IMR-90 (cell line): Measurements from ENCODE around the gene UBE2E2. TPM values are rescaled to one million over a fixed set of nuclear protein-coding genes. Genes with fewer than 3 reads are reported as not detected.

Experiments
- ATAC-seq: fragments of 200-7000 bp; cut with Tn5 transposase; 2 replicates; pipeline ENCODE4 v1.9.1; 2020; ENCODE audit warnings: low read depth, mild to moderate bottlenecking, moderate library complexity
- BruUV-seq: library from RNA; stranded (reverse); fragments of 400-500 nt; replicated peaks from 2 replicates; lab custom pipeline; 2021; lab: Mats Ljungman, UMichigan
- CTCF ChIA-PET: fragments of 300-600 bp; formaldehyde crosslinking; extraction: SDS; loops from one replicate; lab custom pipeline; 2021; ENCODE audit warnings: antibody characterized with exemption; lab: Yijun Ruan, JAX
- POLR2A ChIA-PET: fragments of 300-600 bp; sonication (Branson Sonifier 250); formaldehyde crosslinking; loops from one replicate; lab custom pipeline; 2022; ENCODE audit warnings: antibody characterized with exemption; ENCODE audit not compliant: unreplicated experiment; lab: Charles Lee
- DNase-seq: peaks from one replicate; pipeline ENCODE4 v3.0.0; 2013
- H2AFZ ChIP-seq: replicated peaks from 2 replicates; pipeline ENCODE3; 2013; ENCODE audit warnings: low read length, mild to moderate bottlenecking; ENCODE audit not compliant: poor library complexity
- H2AK5ac ChIP-seq: 2 replicates; pipeline ENCODE4 v1.6.1; 2013; ENCODE audit warnings: low read depth, low read length, inconsistent platforms
- H2AK9ac ChIP-seq: replicated peaks from 2 replicates; pipeline ENCODE3; 2013; ENCODE audit warnings: mild to moderate bottlenecking, low read depth, low read length, moderate library complexity; ENCODE audit not compliant: poor library complexity
- H2BK120ac ChIP-seq: 2 replicates; pipeline ENCODE4 v1.6.1; 2013; ENCODE audit warnings: low read depth, low read length, inconsistent platforms
- H2BK15ac ChIP-seq: 3 replicates; pipeline ENCODE4 v1.6.1; 2013; ENCODE audit warnings: low read depth, low read length, inconsistent platforms
- H2BK20ac ChIP-seq: 2 replicates; pipeline ENCODE4 v1.6.1; 2013; ENCODE audit warnings: low read depth, mild to moderate bottlenecking, inconsistent platforms, low read length, moderate library complexity
- H2BK5ac ChIP-seq: 2 replicates; pipeline ENCODE4 v1.6.1; 2013; ENCODE audit warnings: mild to moderate bottlenecking, low read depth, low read length, inconsistent platforms; ENCODE audit not compliant: poor library complexity, severe bottlenecking
- H3K14ac ChIP-seq: replicated peaks from 2 replicates; pipeline ENCODE4 v1.6.1; 2013; ENCODE audit warnings: low read depth, low read length, inconsistent platforms
- H3K18ac ChIP-seq: 2 replicates; pipeline ENCODE4 v1.6.1; 2013; ENCODE audit warnings: low read depth, low read length, control low read depth
- H3K23ac ChIP-seq: 2 replicates; pipeline ENCODE4 v1.6.1; 2013; ENCODE audit warnings: low read depth, low read length, inconsistent platforms
- H3K27ac ChIP-seq: 2 replicates; pipeline ENCODE4 v1.5.1; 2013; ENCODE audit warnings: mild to moderate bottlenecking, control low read depth, low read length; ENCODE audit not compliant: insufficient read depth
- H3K27me3 ChIP-seq: 2 replicates; pipeline ENCODE4 v1.6.1; 2013; ENCODE audit warnings: low read length; ENCODE audit not compliant: control insufficient read depth, insufficient read depth
- H3K36me3 ChIP-seq: 2 replicates; pipeline ENCODE4 v1.6.1; 2013; ENCODE audit warnings: low read length, mixed read lengths; ENCODE audit not compliant: control insufficient read depth, insufficient read depth
- H3K4ac ChIP-seq: 2 replicates; pipeline ENCODE4 v1.6.1; 2013; ENCODE audit warnings: low read depth, low read length, inconsistent platforms
- H3K4me1 ChIP-seq: 2 replicates; pipeline ENCODE4 v1.6.1; 2013; ENCODE audit warnings: low read length, mixed read lengths; ENCODE audit not compliant: control insufficient read depth, insufficient read depth
- H3K4me2 ChIP-seq: 2 replicates; pipeline ENCODE4 v1.6.1; 2013; ENCODE audit warnings: low read depth, mild to moderate bottlenecking, control low read depth, low read length, moderate library complexity
- H3K4me3 ChIP-seq: 2 replicates; pipeline ENCODE4 v1.5.1; 2013; ENCODE audit warnings: low read depth, mild to moderate bottlenecking, control low read depth, low read length, moderate library complexity; ENCODE audit not compliant: insufficient read depth
- H3K56ac ChIP-seq: 2 replicates; pipeline ENCODE4 v1.6.1; 2013; ENCODE audit warnings: low read length, inconsistent platforms; ENCODE audit not compliant: insufficient read depth; ENCODE audit errors: extremely low read depth
- H3K79me1 ChIP-seq, 2 experiments: 2 replicates each; pipeline ENCODE4 v1.6.1; 2013; ENCODE audit warnings: low read length in 2 of 2, inconsistent platforms in 1 of 2, low read depth in 1 of 2
- H3K9ac ChIP-seq: 2 replicates; pipeline ENCODE4 v1.6.1; 2013; ENCODE audit warnings: low read depth, low read length, control low read depth
- H3K9me1 ChIP-seq: 2 replicates; pipeline ENCODE4 v1.6.1; 2013; ENCODE audit warnings: low read length, inconsistent platforms; ENCODE audit not compliant: insufficient read depth
- H3K9me3 ChIP-seq: 2 replicates; pipeline ENCODE4 v1.6.1; 2013; ENCODE audit warnings: low read length; ENCODE audit not compliant: control insufficient read depth, insufficient read depth
- H4K20me1 ChIP-seq: 2 replicates; pipeline ENCODE4 v1.6.1; 2013; ENCODE audit warnings: low read length, inconsistent platforms; ENCODE audit not compliant: insufficient read depth
- H4K5ac ChIP-seq: 2 replicates; pipeline ENCODE4 v1.6.1; 2013; ENCODE audit warnings: mild to moderate bottlenecking, low read depth, low read length, control low read depth
- H4K8ac ChIP-seq, 2 experiments: 2 replicates each; pipeline ENCODE4 v1.6.1; 2013; ENCODE audit warnings: low read depth in 2 of 2, low read length in 2 of 2, control low read depth in 1 of 2, inconsistent platforms in 1 of 2
- H4K91ac ChIP-seq: 2 replicates; pipeline ENCODE4 v1.6.1; 2013; ENCODE audit warnings: low read depth, low read length, inconsistent platforms; ENCODE audit not compliant: insufficient read depth
- BHLHE40 ChIP-seq: fragments of 150-350 bp; IDR thresholded peaks from 2 replicates; pipeline ENCODE4 v1.6.1; 2016; ENCODE audit warnings: mild to moderate bottlenecking, low read depth, low read length
- CEBPB ChIP-seq: IDR thresholded peaks from 2 replicates; pipeline ENCODE4 v1.6.1; 2012; ENCODE audit warnings: low read depth, low read length, improper control_type of control experiment
- CHD1 ChIP-seq: IDR thresholded peaks from 2 replicates; pipeline ENCODE4 v1.6.1; 2012; ENCODE audit warnings: low read depth, low read length, improper control_type of control experiment
- FOS ChIP-seq: fragments of 150-350 bp; IDR thresholded peaks from 2 replicates; pipeline ENCODE4 v1.6.1; 2016; ENCODE audit warnings: low read depth, low read length
- MAFK ChIP-seq: IDR thresholded peaks from 2 replicates; pipeline ENCODE4 v1.6.1; 2012; ENCODE audit warnings: low read depth, low read length, improper control_type of control experiment
- MAZ ChIP-seq: IDR thresholded peaks from 2 replicates; pipeline ENCODE4 v1.6.1; 2012; ENCODE audit warnings: low read depth, mild to moderate bottlenecking, low read length, improper control_type of control experiment, moderate library complexity, borderline replicate concordance
- MXI1 ChIP-seq: IDR thresholded peaks from 2 replicates; pipeline ENCODE4 v1.6.1; 2012; ENCODE audit warnings: low read depth, mild to moderate bottlenecking, low read length, moderate library complexity, borderline replicate concordance
- NFE2L2 ChIP-seq: fragments of 150-350 bp; IDR thresholded peaks from 2 replicates; pipeline ENCODE4 v1.6.1; 2016; ENCODE audit warnings: low read depth, mild to moderate bottlenecking, low read length
- POLR2A ChIP-seq: IDR thresholded peaks from 2 replicates; pipeline ENCODE4 v1.6.1; 2012; ENCODE audit warnings: mild to moderate bottlenecking, low read depth, low read length
- RCOR1 ChIP-seq: IDR thresholded peaks from 2 replicates; pipeline ENCODE4 v1.6.1; 2012; ENCODE audit warnings: mild to moderate bottlenecking, low read length, improper control_type of control experiment; ENCODE audit not compliant: insufficient replicate concordance
- RFX5 ChIP-seq: IDR thresholded peaks from 2 replicates; pipeline ENCODE4 v1.8.0; 2012; ENCODE audit warnings: low read depth, mild to moderate bottlenecking, low read length, moderate library complexity
- SMC3 ChIP-seq: fragments of 150-350 bp; IDR thresholded peaks from 2 replicates; pipeline ENCODE4 v1.6.1; 2016; ENCODE audit warnings: low read depth, mild to moderate bottlenecking, antibody characterized with exemption, low read length, moderate library complexity
- WGBS, 2 experiments: methylation state at CpG; one replicate each; pipeline versions ENCODE4 v1.1.5 to v1.1.7; 2013; ENCODE audit warnings: missing lambda C conversion rate in 2 of 2; ENCODE audit not compliant: insufficient read length in 1 of 2; ENCODE audit errors: extremely low coverage in 2 of 2; 5-methylcytosine and 5-hydroxymethylcytosine counted together
- dilution Hi-C: fragments of 300-500 bp; cut with HindIII; formaldehyde crosslinking; loops from one replicate; pipeline ENCODE4 v1.14.3; 2018; ENCODE audit warnings: low sequenced_read_pairs; ENCODE audit not compliant: unreplicated experiment
- in situ Hi-C: fragments of 300-500 bp; cut with MboI; formaldehyde crosslinking; loops from 3 replicates; pipeline ENCODE4 v1.14.3; 2019; ENCODE audit warnings: low sequenced_read_pairs, inconsistent platforms, mixed read lengths
- intact Hi-C: fragments of 100-400 bp; cut with micrococcal nuclease; formaldehyde crosslinking; loops from 2 replicates; pipeline ENCODE4 v1.10.0; 2022
- polyA plus RNA-seq, 3 experiments: library from polyadenylated mRNA; depleted of rRNA; stranded (reverse); fragments of >200 nt; gene quantifications; 2 replicates each; pipeline ENCODE4 v1.2.3, GENCODE V29; 2012; ENCODE audit warnings: low replicate concordance in 1 of 3
- total RNA-seq: library from RNA; depleted of rRNA; stranded (reverse); fragments of >200 nt; gene quantifications from 2 replicates; pipeline ENCODE4 v1.2.3, GENCODE V29; 2012
- TF ChIP-seq, protein P1 (sequence below): fragments of 150-350 bp; IDR thresholded peaks from 2 replicates; pipeline ENCODE4 v1.6.1; 2017; ENCODE audit warnings: mild to moderate bottlenecking, antibody characterized with exemption, low read length, low read depth
- TF ChIP-seq, protein P2 (sequence below): conservative IDR thresholded peaks from 2 replicates; pipeline ENCODE4 v1.5.1; 2012; ENCODE audit warnings: mild to moderate bottlenecking, low read depth, low read length, improper control_type of control experiment

The UBE2E2 gene
- total and polyA plus RNA-seq, 2 of the 4 experiments (the other 2 are of a cell fraction) = 18.6 to 32.7 TPM

DNA sequence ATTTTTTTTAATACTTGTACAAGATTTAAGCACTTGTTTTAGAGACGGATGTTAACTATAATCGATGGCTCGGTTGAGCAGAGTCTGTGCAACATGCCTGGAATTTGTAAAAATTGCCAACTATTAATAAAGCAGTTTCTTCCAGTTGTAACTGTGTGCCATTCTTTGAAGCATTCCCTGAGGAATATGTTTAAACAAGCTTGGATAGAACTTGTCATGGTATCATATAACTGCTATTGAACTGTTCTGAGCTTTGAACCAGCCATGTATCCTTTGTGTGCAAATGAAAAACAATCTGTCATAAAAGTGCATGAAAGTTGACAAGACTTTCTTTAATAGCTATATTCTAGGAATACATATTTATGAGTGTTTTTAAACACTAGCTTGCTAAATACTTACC lies 45.8 kb upstream of the UBE2E2 start:
- no TSS peak for BruUV-seq
- WGBS, 2 experiments = no CpG with 5 or more reads among the region's 3 CpGs

More for the DNA sequence above, 45.8 kb upstream of the UBE2E2 start:
- dilution Hi-C loops = no loop called here
- H3K4me2 ChIP-seq = no peak overlapping the region
- CTCF ChIA-PET = interaction anchor here (0.9 kb wide), 1 partner anchor 20 kb away, joined by 3 read pairs; no protein-coding TSS in a partner anchor
- H4K5ac ChIP-seq = no peak overlapping the region
- no peaks in the 10 kb centered on the region for H3K79me1 ChIP-seq
- H4K8ac ChIP-seq = no peak overlapping the region
- H2AK9ac ChIP-seq = no peak overlapping the region
- H3K4ac ChIP-seq = no peak overlapping the region
- no peak overlapping the region for H3K23ac ChIP-seq
- H3K56ac ChIP-seq = no peak overlapping the region
- no peak overlapping the region for H2BK5ac ChIP-seq
- H3K9ac ChIP-seq = no peak overlapping the region
- POLR2A ChIA-PET = no interaction called here
- no peaks in the 10 kb centered on the region for H3K36me3 ChIP-seq
- H3K14ac ChIP-seq = no peak overlapping the region
- peaks cover 2% of the 10 kb centered on the region for H3K4me1 ChIP-seq
- no peak overlapping the region for H3K27ac ChIP-seq
- no peaks in the 10 kb centered on the region for H4K20me1 ChIP-seq
- no peak overlapping the region for H2BK20ac ChIP-seq
- in situ Hi-C loops = no loop called here
- intact Hi-C loops = no loop called here
- H2AK5ac ChIP-seq = no peak overlapping the region
- ATAC-seq (no peak), DNase-seq (no peak)
- H2BK120ac ChIP-seq = no peak overlapping the region
- H3K18ac ChIP-seq = no peak overlapping the region
- no peak overlapping the region for H2AFZ ChIP-seq
- no peak overlapping the region for H3K4me3 ChIP-seq
- H2BK15ac ChIP-seq = no peak overlapping the region
- H4K91ac ChIP-seq = no peak overlapping the region
- H3K27me3 ChIP-seq = no peaks in the 10 kb centered on the region
- no peaks in the 10 kb centered on the region for H3K9me3 ChIP-seq
- TF ChIP-seq RFX5 (no peak), CHD1 (no peak), BHLHE40 (no peak), MXI1 (no peak), SMC3 (no peak), CEBPB (no peak), MAFK (no peak), FOS (no peak), NFE2L2 (no peak), RCOR1 (no peak), POLR2A (no peak), MAZ (no peak)
- TF ChIP-seq, protein P1, sequence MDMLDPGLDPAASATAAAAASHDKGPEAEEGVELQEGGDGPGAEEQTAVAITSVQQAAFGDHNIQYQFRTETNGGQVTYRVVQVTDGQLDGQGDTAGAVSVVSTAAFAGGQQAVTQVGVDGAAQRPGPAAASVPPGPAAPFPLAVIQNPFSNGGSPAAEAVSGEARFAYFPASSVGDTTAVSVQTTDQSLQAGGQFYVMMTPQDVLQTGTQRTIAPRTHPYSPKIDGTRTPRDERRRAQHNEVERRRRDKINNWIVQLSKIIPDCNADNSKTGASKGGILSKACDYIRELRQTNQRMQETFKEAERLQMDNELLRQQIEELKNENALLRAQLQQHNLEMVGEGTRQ = no peak
- TF ChIP-seq, protein P2, sequence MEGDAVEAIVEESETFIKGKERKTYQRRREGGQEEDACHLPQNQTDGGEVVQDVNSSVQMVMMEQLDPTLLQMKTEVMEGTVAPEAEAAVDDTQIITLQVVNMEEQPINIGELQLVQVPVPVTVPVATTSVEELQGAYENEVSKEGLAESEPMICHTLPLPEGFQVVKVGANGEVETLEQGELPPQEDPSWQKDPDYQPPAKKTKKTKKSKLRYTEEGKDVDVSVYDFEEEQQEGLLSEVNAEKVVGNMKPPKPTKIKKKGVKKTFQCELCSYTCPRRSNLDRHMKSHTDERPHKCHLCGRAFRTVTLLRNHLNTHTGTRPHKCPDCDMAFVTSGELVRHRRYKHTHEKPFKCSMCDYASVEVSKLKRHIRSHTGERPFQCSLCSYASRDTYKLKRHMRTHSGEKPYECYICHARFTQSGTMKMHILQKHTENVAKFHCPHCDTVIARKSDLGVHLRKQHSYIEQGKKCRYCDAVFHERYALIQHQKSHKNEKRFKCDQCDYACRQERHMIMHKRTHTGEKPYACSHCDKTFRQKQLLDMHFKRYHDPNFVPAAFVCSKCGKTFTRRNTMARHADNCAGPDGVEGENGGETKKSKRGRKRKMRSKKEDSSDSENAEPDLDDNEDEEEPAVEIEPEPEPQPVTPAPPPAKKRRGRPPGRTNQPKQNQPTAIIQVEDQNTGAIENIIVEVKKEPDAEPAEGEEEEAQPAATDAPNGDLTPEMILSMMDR = no peak
- 0 out of 2 replicates have a peak, but pooled peaks cover 3% of the 10 kb centered on the region for H3K9me1 ChIP-seq
